NCI-H345 treated with DMSO at 0.1 percent for 48 hours (cell line): ENCODE data around the gene ATG101.
A peak's percentile ranks its signal among the peaks of the same experiment; 100 is the strongest.

Experiments
- DNase-seq: peaks from one replicate; lab custom pipeline; 2025; ENCODE audit not compliant: unreplicated experiment; lab: John Stamatoyannopoulos, UW

Gene ATG101

DNA sequence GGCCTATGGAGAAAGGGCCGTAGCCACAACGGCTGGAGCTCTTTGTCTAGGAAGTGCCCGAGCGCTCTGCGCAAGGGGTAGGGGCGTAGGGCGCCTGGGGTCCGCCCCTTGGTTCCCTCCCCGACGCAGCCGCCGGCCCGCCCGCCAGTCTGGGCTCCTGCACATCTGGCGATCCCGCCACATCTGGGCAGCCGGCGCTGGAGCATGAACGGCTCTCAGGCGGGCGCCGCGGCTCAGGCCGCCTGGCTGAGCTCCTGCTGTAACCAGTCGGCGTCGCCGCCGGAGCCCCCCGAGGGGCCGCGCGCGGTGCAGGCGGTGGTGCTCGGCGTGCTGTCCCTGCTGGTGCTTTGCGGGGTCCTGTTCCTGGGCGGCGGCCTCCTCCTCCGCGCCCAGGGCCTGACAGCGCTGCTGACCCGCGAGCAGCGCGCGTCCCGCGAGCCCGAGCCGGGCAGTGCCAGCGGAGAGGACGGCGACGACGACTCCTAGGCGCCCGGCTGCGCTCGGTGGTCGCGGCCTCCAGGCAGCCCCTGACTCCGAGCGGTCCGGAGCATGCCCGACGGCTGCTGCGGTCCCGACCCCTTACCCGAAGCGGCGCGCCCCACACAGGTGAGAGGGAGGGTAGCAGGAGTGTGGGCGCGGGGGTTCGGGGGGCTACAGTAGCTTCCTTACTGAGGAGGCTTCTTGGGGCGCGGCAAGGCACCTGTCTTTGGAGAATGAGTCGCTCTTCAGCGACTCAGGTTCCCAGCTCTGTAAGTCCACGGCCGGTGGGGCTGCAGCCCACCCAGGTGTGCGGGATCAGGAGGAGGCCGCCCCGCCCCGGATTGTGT, 10.0 kb downstream of the ATG101 start, which contains the start of gene SMIM41:
Gene SMIM41 (plus strand): TSS at position 129 of the 827 bp plus-strand sequence. CDS start 76 bp downstream, at position 205.
- DNase-seq, result no peak

DNA sequence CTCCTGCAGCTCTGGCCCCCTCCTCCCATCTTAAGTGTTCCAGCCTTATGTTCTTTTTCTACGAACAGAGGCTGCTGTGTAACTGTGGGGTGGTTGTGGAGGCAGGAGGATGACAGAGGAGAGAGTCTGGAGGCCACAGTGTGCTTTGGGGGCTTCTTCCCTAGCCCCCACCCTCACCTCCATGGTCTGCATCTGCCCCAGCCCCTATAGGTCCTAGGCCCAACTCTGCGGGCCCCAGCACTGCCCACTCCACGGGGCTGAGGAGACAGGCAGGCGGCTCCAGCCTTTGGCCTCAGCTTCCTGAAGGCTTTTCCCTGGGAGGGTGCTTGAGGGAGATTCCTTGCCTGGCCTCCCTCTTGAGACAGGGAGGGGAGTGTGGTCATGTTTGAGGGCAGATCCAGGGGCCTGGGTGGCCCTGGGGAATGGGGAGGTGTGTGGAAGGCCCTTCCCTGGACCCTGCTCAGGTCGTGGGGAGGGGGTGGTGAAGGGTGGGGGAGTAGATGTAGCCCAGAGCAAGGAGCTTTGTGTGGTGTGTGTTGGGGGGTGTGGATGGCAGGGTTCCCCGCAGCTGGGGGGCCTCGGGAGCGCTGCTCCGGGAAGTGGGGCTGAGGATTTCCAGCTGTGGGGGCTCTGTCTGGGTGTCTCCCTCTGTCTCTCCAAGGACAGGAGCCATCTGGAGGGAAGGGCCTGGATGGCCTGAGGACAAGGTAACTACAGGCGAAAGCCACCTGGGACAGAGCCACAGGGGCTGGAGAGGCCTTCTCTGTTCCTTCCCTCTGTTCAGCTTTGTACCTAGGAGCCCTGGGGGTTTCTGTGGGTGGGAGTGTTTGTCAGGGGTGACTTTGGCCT, 10.8 kb downstream of the ATG101 start:
- DNase-seq, result no peak

DNA sequence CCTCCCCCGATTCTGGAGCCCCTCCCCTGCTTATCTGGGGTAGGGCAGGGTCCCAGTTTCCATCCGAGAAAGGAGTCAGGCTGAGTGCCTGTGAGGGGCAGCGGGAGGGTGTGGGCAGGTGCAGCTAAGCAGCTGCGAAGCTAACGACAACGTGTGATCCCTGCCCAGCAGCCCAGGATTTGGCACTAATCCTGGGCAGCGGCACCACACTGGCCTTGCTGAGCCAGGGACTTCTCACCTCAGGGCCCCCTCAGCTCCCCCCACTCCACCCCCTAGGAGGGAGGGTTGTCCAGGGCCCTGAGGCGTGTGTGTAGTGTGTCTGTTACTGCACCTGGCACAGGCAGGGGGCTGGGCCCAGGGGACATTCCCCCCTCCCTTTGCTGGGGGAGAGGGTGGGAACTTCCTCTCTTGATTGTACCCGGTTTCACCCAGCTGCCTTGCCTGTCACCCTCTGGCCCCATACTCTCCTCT, 11.5 kb downstream of the ATG101 start:
- DNase-seq, result peak; percentile 62

- DNase-seq, result no peak
Observed at GRCh38 chr12:52082026-52082668, 12.4 kb downstream of the ATG101 start.

GRCh38 chr12:52082669-52082987, 12.8 kb downstream of the ATG101 start:
- DNase-seq, result no peak

- DNase-seq, result peak; percentile 47
Observed at GRCh38 chr12:52082988-52083637, 13.3 kb downstream of the ATG101 start.

DNA sequence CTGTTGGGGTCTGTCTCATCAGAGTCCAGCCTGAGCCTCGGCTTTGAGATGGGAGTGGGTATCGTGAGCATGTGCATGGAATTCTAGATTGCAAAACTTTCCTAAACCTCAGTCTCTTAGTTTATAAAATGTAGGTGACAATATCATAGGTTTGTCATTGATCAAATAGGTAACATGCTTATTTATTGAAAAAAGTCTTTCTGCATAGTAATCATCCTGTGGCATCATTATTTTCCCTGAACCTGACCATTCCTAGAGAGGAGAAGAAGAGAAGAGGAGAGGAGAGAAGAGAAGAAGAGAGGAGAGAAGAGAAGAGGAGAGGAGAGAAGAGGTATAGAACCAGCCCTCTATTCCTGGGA, 13.8 kb downstream of the ATG101 start:
- DNase-seq, result no peak

- DNase-seq, result no peak
Observed at GRCh38 chr12:52084491-52085231, 14.9 kb downstream of the ATG101 start.

DNA sequence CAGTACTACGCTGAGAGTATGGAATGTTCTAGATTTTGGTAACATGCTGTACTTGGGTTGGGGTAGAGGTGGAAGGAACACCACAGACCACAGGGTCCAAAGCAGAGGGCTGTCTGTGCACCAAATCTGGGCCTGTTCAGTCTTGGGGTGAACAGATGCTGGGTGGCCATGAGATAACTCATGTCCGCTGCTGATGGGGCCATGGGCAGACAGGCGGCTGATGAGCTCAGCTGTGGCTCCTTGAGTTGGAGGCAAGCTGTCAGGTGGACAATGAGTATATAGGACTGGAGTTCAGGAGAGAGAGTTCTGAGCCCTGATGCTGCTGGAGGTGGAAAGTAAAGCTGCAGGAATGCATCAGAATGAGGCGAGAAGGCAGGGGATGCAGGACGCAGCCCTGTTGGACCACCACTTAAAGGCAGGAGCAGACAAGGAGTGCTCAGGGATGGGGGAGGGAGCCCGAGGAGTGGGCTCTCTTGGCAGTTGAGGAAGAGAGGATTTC, 16.0 kb downstream of the ATG101 start:
- no peak for DNase-seq

GRCh38 chr12:52086366-52086765, 16.6 kb downstream of the ATG101 start:
- no peak for DNase-seq

DNA sequence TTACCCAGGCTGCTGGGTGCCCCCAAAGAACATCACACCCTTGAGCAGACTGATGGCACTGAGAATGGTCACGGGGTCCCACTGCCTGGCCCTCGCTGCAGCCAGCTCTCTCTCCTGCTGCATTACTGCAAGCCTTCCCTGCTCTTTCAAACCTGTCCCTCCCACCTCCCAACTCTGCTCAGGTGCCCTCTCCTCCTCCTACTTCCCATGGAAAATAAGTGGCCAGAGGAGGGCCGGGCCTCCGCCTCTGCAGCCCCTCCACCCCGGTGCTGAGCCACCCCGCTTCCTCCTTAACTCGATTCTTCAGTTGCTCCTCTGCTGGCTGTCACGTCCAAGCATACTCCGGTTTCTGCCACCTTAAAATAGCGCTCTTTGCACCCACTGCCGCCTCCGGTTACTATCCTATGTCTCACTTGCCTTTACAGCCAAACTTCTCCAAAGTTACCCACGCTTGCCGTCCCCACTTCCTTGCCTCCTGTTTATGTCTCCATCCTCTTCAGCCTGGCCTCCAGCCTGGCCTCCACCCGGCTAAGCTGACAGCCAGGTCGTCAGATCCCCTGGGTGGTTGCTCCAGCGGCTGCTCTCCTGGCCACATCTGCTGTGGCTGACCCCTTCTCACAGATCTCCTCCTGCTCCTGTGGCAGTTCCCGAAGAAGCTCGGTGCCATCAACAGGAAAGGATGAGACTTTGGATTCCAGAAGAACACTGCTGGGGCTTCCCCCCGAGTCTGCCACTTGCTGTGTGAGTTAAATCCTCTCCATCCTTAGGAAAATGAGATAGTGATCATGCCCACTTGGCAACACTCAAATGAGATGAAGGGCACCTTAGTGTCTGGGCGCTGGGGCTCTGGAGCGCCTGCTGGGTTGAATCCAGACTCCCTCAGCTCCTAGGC, 17.4 kb downstream of the ATG101 start:
- DNase-seq, result no peak

DNA sequence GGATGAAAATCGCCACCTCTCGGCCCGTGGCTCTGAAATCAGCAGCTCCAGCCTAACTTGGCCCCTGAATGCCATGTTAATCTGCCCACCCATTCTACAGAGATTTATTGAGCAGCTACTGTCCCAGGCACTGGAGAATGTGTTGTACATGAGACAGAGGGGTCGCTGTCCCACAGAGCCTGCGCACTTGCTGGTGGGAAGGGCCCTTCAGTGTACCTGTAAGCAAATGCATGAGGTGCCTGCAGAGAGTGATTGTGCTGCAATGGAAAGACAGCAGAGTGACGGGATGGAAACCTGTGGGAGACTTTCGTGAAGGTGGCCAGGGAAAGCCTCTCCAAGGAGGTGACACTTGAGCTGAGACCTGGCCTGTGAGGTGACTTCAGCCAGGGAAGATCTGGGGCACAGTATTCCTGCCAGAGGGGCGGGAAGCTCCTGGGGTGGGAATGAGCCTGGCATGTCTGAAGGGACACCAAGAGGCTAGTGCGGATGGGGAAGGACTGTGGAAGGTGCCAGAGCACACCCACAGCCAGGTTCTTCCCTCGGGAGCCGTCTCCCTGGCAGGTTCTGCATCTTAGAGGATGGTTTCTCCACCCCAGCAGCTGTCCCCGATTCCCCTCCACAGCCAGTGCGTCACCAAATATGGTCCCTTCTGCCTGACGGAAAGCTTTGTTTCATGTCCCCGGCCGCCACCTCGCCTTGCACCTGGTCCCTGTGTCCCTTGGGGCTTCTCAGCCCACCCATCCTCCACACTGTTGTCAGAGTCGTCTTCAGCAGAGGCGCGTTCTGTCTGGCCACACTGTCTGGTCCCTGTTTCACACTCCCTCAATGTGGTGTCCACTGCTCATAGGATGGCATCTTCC, 18.4 kb downstream of the ATG101 start:
- no peak for DNase-seq

- no peak for DNase-seq
Observed at GRCh38 chr12:52089491-52089890, 19.7 kb downstream of the ATG101 start.

- no peak for DNase-seq
Observed at GRCh38 chr12:52090291-52090690, 20.5 kb downstream of the ATG101 start.

GRCh38 chr12:52091061-52091460, 21.3 kb downstream of the ATG101 start:
- DNase-seq, result no peak

DNA sequence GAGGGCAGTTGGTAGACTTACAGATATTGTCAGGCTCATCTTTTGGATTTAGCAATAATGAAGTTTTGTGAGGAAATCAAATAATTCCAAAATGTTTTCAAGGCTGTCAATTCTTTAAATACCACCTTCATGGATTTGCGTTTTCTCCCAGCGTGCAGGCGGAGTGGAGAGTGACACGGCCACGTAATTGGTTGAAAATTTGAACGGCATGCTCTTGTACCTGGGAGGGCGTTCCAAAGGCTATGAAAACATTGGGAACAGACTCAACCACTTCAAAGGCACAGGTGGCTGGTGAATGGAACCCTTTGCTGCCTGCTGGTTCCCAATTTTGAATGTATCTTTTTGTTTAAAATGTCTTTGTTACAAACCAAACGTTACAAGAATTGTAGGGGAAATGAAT, 22.1 kb downstream of the ATG101 start:
- DNase-seq, result peak; percentile 65

DNA sequence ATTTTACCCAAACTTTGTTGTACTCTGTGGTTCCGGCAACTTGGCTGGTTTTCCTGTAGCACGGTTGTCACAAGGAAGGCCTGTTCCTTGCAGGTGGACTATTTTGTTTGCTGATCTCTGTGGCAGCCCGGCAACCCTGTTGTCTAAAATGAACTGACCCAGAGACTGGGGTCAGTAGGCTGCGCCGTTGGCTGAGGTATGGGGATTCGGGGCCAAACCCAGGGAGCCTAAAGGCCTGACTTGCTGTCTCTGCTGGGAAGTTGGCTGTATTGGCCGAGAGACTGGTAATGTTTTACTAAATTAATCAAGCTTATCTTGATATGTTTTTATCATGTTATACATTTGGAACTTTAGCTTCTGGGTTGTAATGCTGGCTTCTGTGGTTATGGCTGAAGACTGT, 23.6 kb downstream of the ATG101 start:
- no peak for DNase-seq

- DNase-seq, result no peak
Observed at GRCh38 chr12:52096332-52097044, 26.7 kb downstream of the ATG101 start.
